MM.1S (cell line): ENCODE measurements around the gene TIMP1.

Experiments
- CTCF ChIP-seq: fragments of 300-600 bp; sonication (generic); IDR thresholded peaks from 2 replicates; pipeline ENCODE4 v1.5.1; 2016; ENCODE audit warnings: antibody characterized with exemption, low read length, mixed read lengths
- EZH2 ChIP-seq: fragments of 300-600 bp; sonication (generic); optimal IDR thresholded peaks from 2 replicates; pipeline ENCODE3; 2017; ENCODE audit warnings: low read depth, mild to moderate bottlenecking, antibody characterized with exemption, low read length, mixed read lengths

- TF ChIP-seq EZH2 (no peak), CTCF (no peak)
These were observed 2.5 kb downstream of the TIMP1 start for GRCh38 chrX:47584714-47585113.
